HG03066 (cell line): ENCODE data around the gene MYO6.

ENCODE experiments used
- ATAC-seq: cut with Tn5 transposase; IDR thresholded peaks from one replicate; pipeline ENCODE4 v1.9.1; 2021; ENCODE audit warnings: low read depth; ENCODE audit not compliant: unreplicated experiment

Gene MYO6

DNA sequence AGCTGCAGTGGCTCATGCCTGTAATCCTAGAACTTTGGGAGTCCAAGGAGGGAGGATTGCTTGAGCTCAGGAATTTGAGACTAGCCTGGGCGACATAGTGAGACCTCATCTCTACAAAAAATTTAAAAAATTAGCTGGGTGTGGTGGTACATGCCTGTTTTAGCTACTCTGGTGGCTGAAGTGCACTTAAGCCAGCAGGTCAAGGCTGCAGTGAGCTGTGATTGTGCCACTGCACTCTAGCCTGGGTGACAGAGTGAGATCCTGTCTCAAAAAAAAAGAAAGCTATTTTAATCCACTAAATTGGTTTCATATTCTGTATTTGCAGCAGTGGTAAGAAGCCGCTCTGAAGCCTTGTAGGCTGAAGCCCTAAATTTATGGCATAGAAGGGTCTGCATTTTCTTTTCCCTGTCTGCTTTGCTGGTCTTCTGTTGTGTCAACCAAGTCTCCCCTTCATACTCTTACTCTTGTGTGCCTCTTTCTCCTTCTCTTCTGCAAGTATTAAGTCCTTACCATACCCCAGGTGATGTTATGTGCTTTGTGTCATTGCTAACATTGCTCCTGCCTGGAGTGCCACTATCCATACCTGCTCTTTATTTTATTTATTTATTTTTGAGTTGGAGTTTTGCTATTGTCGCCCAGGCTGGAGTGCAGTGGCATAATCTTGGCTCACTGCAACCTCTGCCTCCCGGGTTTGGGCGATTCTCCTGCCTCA lies 70.9 kb downstream of the MYO6 start:
- no peak for ATAC-seq

DNA sequence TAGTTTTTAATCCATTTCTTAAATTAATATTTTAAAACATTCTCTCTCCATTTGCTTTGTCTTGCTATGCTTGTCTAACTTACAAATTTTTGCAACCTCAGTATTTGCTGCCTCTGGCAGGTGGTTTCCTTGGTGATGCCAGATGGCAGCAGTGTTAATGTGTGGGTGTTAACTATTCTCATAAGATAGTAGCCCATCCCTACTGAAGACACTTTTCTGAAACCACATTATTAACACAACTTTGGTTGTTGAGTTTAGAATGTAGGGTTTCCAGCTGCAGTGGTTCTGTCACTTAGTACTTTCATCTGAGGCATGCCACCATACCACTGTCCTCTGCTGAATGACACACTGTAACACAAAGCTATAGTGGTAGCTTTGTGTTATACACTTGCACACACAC lies 75.1 kb downstream of the MYO6 start:
- peak; percentile 62 for ATAC-seq

DNA sequence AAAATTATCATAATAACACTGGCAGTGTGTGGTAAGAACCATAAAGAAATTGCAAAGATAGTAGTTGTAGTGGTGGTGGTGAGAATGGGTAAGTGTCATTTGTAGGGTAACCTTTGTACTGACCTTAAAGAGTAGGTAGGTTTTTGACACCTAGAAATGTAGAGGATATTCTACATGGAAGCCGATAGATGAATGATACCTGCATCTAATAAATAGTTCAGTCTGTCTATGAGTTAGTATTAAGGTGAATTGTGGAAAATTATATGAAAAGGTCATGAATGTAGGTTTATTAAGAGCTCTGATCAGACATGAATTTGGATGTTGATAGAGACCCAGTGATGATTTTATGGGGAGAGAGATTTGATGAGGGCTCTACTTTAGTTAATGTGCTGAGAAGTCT lies 78.1 kb downstream of the MYO6 start:
- no peak for ATAC-seq

DNA sequence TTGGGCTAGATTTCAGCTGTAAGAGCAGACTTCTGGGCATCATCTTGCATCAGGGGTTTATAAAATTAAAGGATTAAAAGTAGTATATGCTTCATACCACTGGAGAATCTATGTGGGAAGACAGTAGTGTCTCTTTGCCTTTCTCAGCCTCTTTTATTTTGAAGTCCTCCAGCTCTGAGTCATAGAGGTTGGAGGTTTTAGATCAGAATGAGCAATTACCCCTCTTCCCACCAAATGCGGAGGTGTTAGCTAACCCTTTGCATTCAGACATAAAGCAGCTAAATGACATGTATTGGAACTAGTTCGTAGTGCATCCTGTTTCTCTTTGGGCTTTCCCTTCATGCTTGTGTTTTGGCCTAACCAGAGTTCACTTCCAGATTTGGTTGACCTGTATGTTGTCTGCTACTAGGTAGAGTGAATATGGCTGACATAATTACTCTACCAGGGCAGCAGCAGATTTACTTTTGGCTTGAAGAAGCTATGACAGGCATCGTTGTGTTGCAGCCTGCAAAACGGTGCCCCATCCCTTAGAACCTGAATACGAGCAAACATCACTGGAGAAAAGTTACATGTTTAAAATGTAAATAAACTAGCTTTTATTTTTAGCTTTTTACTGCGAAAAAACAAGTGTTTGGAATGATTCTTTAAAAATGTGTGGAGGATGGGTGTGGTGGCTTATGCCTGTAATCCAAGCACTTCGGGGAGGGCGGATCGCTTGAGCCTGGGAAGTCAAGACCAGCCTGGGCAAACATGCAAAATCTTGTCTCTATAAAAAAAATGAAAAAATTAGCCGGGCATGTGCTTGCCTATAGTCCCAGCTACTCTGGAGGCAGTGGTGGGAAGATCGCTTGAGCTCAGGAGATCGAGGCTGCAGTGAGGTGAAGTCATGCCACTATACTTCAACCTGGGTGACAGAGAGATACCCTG lies 82.2 kb downstream of the MYO6 start:
- ATAC-seq: no peak

DNA sequence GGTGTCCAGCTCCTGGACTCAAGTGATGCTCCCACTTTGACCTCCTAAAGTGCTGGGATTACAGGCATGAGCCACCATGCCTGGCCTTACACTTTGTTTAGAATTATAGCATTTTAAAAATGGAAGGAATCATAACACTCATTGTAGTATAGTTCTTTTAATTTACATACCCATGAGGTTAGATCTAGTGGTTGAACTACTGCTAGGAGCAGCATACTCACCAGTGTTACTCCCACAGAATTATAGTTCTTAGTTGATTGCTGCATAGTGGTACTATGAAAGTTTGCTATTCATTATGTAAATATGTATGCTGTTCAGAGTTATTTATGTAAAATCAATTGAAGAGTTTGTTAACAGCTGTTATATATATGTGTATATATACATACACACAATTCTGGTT lies 85.4 kb downstream of the MYO6 start:
- no peak for ATAC-seq

DNA sequence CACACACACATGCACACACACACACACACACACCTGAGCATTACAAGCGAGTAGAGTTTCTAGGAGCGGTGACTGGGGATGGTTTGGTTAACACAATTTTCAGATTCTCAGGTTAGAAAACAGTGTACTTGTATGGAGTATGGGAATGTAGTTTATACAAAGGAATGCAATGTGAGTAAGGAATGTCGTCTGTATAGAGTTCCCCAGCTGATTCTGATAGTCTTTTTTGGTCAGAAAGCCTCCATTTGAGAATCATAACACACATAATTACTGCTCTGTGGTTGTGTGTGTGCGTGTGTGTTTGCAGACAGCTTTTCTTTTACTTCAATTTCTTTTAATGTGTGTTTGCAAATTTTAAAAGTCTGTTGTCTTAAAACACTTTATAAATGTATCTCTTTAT lies 93.2 kb downstream of the MYO6 start:
- no peak for ATAC-seq

DNA sequence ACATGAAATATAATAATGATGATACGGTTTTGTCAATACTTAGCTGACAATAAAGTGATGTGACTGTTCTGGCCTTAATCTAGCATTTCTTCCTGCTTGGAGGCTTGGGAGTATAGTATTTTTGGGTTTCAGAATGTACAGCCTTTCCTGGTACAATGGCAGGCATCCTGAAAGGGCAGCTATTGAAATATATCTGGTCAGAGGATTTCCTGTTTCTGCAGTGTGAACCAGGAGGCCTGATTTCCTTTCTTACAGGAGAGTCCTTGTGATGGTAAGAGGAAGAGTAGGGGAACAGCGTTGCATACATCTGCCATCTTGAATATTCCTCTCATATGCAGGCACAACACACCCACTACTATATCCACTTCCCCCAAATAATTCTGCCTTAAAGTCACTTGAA lies 93.7 kb downstream of the MYO6 start:
- no peak for ATAC-seq

DNA sequence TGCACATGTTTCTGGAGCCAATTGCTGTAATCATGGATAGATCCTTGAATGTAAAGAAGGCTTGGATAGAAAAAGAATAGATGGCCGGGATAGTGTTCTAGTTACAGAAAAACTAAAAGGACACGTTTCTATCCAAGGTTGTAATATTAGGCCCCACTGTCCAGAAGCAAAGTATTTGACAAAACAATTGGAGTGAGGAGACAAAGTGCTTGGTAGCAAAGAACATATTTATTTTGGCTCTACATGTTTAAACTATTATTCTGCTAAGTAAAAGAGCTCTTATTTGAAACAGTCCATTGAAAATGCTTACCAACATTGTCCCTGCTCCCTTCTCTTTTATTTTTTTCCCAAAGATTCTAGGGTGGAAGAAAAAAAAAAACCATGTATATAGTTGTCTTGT lies 94.4 kb downstream of the MYO6 start:
- no peak for ATAC-seq

DNA sequence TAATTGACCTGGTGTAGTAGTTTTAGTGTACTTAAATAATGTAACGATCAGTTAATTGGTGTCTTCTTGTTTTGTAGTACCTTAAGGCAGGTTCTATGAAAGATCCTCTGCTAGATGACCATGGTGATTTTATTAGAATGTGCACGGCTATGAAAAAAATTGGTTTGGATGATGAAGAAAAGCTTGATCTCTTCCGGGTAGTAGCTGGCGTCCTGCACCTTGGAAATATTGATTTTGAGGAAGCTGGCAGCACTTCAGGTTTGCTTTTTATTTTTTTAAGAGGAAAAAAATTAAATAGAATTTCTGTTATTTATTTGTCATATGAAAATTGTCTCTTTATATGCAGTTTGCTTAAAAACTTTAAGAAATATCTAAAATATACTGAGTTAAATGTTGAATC lies 99.2 kb downstream of the MYO6 start:
- ATAC-seq: no peak

DNA sequence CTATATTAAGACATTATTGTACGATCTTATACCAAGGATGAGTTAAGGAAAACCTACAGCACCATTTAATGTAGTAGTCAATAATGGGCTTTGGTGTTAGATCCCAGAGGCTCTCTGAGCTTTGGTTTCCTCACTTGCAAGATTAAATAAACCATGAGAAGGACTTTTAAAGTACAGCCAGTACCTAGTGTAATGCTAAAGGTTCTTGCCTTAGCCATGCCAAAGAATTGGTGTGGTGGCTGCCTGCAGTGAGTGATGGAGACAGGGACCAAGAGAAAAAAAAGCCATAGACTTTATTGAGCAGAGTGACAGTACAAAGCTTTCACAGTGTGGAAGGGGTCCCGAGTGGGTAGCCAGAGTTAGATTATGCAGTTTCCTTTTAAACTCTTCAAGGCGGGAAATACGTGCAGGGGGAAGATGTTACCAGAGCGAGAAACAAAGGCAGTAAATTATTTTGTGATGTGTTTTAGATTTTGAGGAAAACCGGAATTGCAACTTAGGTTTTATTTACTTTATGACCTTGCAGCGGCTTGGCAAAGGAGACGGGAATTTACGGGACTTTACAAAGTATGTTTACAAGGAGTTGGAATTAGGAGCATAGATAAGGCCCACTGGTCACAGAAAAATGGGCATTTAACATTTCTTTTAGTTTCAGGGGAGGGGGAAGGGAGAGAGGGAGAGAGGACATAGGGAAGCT lies 100.4 kb downstream of the MYO6 start:
- ATAC-seq: no peak

DNA sequence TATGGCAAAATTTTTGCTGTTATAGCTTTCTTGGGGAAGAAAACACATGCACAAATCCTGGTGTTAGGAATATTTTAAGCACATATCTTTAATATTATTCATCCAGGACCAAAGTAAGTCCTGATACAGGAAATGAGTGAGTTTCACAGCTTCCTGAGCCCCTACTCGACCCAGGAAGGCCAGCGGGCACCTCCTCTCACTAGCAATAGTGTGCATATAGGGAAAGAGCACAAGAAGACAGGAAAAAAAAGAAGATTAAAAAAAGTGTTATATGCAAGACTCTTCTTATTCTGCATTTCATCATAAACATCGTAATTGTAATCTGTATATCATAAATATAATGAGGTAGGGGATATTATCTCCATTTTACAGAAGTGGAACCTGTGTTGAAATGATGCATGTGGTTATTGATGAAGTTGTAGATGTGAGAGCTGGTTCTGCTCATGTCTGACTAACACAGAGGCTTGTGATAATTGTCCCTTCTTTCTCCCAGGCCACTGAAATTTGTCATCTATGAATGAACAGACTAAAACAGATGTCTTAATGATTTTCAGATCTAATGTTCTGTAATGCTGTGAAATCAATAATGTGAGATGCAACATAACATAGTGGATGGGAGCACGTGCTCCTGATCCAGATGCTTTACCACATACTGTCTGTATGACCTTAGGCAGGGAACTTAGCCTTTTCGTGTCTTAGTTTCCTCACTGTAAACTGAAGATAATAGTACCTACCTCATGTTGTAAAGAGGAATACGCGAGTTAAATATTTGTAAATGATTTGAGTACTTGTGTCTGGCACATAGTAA lies 101.2 kb downstream of the MYO6 start:
- ATAC-seq: no peak

DNA sequence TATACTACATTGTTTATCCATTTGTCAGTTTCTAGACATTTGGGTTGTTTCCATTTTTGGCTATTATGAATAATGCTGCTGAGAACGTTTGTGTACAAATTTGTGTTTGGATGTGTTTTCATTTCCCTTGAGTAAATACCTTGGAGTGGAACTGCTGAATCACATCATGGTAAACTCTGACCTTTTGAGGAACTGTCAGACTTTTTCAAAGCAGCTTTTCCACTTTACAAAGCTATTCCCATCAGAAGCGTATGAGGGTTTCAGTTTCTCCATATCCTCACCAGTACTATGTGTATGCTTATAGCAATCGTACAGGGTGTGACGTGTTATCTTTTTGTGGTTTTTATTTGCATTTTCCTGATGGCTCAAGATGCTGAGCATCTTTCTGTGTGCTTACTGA lies 103.7 kb downstream of the MYO6 start:
- ATAC-seq: no peak

DNA sequence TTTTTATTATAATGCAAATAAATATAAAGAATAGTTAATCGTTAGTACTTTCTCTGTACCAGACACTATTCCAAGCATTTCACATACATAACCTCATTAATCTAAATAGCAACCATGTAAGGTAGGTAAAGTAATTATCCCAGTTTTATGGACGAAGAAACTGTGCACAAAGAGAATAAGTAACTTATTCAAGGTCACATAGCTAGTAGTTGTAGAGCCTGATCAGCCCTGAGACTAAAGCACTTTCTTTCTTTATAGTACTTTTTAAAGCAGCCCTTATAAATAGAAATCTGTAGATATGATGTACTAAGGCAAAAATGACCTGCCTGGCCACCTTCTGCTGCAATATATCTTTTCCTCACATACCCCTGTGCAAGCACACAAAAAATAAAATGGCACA lies 104.8 kb downstream of the MYO6 start:
- no peak for ATAC-seq

DNA sequence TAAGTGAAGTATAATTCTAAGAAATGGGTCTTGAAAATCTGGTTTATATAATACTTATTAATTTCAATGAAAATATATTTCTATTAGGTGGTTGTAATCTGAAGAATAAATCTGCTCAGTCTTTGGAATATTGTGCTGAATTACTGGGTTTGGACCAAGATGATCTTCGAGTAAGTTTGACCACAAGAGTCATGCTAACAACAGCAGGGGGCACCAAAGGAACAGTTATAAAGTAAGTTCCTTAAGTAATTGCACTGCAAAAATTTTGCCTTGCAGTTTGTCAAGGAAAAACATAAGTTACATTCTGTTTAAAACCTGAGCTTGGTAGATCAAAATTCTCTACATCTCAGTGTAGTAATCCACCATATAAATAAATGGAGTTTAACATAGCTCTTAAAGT lies 106.0 kb downstream of the MYO6 start:
- no peak for ATAC-seq

DNA sequence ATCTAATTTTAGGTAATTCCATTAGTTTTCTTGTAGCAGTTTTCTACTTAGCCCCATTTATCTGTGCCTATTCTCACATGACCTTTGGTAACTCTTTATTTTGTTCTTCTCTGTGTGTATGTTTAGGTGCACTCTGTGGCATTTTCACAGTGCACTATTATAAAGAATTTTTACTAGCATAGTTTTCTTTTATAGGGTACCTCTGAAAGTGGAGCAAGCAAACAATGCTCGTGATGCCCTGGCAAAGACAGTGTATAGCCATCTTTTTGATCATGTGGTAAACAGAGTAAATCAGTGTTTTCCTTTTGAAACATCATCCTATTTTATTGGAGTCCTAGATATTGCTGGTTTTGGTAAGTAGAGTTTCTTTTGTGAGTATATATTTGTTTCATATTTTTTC lies 107.9 kb downstream of the MYO6 start:
- no peak for ATAC-seq

DNA sequence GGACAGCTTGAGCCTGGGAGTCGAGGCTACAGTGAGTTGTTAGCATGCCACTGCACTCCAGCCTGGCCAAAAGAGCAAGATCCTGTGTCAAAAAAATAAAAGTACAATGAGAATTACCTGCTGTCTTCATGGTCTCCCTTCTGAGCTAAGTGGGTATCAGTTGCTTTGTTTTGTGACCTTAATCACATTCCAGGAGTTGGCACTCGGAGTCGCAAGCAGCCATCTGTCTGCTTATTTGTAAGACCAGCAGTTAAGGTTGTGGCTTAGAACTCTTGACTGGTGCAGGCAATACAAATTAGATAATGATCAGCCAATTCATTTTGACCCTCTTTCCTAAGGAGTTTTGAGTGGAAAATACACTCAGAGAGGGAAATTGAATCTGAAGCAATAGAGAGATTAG lies 114.0 kb downstream of the MYO6 start:
- no peak for ATAC-seq

DNA sequence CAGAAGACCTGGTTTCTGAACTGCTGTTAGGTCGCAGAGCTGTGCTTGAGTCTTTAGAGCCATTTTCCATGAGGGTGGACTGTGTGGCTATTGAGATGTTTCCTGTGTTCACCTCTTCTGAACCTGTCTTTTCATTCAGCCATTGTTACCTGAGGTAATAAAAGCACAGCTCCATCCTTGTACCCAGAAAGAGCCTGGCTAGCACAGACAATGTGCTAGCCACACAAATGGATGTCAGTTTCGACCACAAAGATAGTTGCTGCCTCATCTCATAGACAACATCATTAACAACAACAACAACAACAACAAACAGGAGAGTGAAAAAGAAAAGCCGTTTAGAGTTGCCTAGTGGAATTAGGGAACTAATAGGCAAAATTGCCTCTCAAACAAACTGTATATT lies 114.7 kb downstream of the MYO6 start:
- no peak for ATAC-seq

DNA sequence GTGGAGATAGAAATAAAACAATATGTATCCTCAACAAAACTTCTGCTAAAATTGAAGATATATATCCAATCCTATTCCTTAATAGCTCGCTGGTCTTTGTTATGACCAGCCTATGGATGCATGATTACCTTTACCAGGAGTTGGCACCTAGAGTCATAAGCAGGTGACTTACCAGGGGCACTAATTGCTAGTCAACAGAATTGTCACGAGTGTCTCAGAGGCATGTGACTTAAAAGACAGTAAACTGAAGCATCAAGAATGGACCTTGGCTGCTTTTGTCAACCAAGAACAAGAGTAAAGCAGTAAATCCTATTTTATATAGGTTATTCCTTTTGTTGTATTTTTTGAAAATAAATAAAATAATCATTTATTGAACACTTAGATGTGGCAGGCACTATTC lies 115.4 kb downstream of the MYO6 start:
- ATAC-seq: no peak

DNA sequence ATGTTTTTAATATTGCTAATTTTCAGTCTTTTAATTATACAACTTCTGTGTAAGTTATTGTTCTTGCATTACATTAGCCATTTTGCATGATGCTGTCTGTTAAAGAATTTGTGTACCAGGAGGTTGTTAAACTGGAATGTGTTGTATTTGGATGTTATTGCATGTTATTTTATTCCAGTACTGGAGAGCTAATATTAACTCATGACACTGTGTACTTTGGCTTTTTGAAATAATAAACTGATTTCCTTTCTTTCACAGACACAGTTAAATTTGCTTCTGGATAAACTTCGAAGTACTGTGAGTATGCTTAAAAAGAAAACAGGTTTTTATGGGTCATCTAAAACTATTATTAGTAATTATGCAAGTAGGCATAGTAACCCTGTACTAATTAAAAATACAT lies 121.3 kb downstream of the MYO6 start:
- no peak for ATAC-seq

DNA sequence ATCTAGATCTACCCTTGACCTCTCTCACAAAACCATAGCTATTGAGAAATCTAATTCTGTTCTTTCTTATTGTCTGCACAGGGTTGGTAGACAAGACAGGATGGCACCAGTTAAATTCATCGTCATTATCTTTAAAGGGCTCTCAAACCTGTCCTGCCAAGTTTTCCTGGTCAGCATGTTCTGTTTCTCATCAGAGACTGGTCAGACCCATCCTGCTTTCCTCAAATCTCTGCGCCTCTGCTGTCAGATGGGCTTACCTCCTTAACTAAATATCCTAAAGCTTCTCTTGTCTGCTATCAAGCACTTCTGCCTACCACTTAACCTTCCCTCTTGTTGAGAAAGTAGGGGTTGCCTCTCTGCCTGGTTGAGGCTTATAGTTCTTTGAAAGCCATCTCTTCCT lies 125.2 kb downstream of the MYO6 start:
- no peak for ATAC-seq

DNA sequence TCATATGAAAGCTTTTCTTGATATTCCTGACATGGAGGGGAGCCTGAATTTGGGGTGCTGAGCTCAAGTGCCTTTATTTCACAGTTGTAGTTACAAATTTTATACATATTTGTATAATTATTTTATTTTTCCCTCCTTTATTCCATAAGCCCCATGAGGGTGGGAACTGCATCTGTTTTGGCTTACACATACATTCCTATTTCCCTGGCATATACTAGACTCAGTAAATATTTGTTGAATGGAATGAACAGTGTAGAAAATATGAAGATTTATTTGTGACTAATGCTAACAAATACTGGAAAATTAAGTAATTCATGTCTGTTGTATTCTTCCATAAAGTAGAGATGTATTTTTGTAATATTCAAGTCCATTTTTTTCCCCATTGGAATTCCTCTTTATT lies 127.1 kb downstream of the MYO6 start:
- ATAC-seq: no peak
